Fibroblast of lung (primary cell): ENCODE measurements around the gene TLX1. TPM values are rescaled to one million over a fixed set of nuclear protein-coding genes. Genes with fewer than 3 reads are reported as not detected.
"Not testable (repeated sequence)": the region's sequence is repeated elsewhere in the genome, so short reads cannot be mapped to it uniquely, and the experiment has no call there.

Experiments
- DNase-seq, 2 donors: peaks; one replicate each; pipeline versions ENCODE4 v3.0.0 to v3.0.0-alpha.2; 2010; ENCODE audit warnings: low read depth in 2 of 2
- H2AFZ ChIP-seq: 2 replicates; pipeline ENCODE4 v1.5.1; 2012; ENCODE audit warnings: low read length, control low read depth, inconsistent platforms
- H3K27ac ChIP-seq: 2 replicates; pipeline ENCODE4 v1.5.1; 2011; ENCODE audit warnings: low read length, control low read depth; ENCODE audit not compliant: insufficient read depth
- H3K27me3 ChIP-seq: 2 replicates; pipeline ENCODE4 v1.5.1; 2011; ENCODE audit warnings: mild to moderate bottlenecking, low read length; ENCODE audit not compliant: control insufficient read depth, insufficient read depth
- H3K36me3 ChIP-seq: 2 replicates; pipeline ENCODE4 v1.5.1; 2011; ENCODE audit warnings: low read length; ENCODE audit not compliant: control insufficient read depth, insufficient read depth
- H3K4me1 ChIP-seq: 2 replicates; pipeline ENCODE4 v1.5.1; 2011; ENCODE audit warnings: low read length; ENCODE audit not compliant: control insufficient read depth, insufficient read depth; ENCODE audit errors: extremely low read depth
- H3K4me2 ChIP-seq: 2 replicates; pipeline ENCODE4 v1.5.1; 2011; ENCODE audit warnings: low read length, control low read depth; ENCODE audit not compliant: insufficient read depth; ENCODE audit errors: extremely low read depth
- H3K4me3 ChIP-seq, 4 experiments: fragments of 200-600 bp in 1 of 4; sonication (generic) in 1 of 4; replicated peaks in 1 of 4; 2 replicates each; pipeline ENCODE4 v1.5.1; 2011 to 2016; ENCODE audit warnings: low read length in 4 of 4, low read depth in 3 of 4, mild to moderate bottlenecking in 3 of 4, control low read depth in 2 of 4, inconsistent platforms in 1 of 4, mixed read lengths in 1 of 4; ENCODE audit not compliant: insufficient read depth in 1 of 4; ENCODE audit errors: control extremely low read depth in 1 of 4
- H3K79me2 ChIP-seq: 2 replicates; pipeline ENCODE4 v1.5.1; 2012; ENCODE audit warnings: mild to moderate bottlenecking, low read length, inconsistent platforms; ENCODE audit not compliant: control insufficient read depth, insufficient read depth
- H3K9ac ChIP-seq: 2 replicates; pipeline ENCODE4 v1.5.1; 2011; ENCODE audit warnings: mild to moderate bottlenecking, low read length, control low read depth; ENCODE audit not compliant: insufficient read depth
- H3K9me3 ChIP-seq: 2 replicates; pipeline ENCODE4 v1.5.1; 2012; ENCODE audit warnings: low read depth, low read length; ENCODE audit not compliant: control insufficient read depth, insufficient read depth
- H4K20me1 ChIP-seq: 2 replicates; pipeline ENCODE4 v1.5.1; 2011; ENCODE audit warnings: low read length; ENCODE audit not compliant: control insufficient read depth, insufficient read depth; ENCODE audit errors: extremely low read depth
- EZH2 ChIP-seq: IDR thresholded peaks from 2 replicates; pipeline ENCODE4 v1.5.1; 2012; ENCODE audit warnings: low read length, control low read depth, mild to moderate bottlenecking; ENCODE audit errors: missing control alignments
- polyA plus RNA-seq, 2 donors: library from polyadenylated mRNA; depleted of rRNA in 1 of 2; stranded (reverse) in 1 of 2; unstranded in 1 of 2; fragments of >200 nt; gene quantifications; 2 replicates each; pipeline ENCODE4 v1.2.1, GENCODE V29; 2011 to 2012; ENCODE audit warnings: missing spikeins in 1 of 2
- total RNA-seq: library from RNA; depleted of rRNA; stranded (reverse); fragments of >200 nt; gene quantifications from 2 replicates; pipeline ENCODE4 v1.2.1, GENCODE V29; 2014
- TF ChIP-seq, protein P1 (sequence below), 2 donors: IDR thresholded peaks in 1 of 2; conservative IDR thresholded peaks in 1 of 2; 1 replicate in 1 of 2; 2 replicates in 1 of 2; pipeline ENCODE4 v1.5.1; 2011 to 2012; ENCODE audit warnings: low read length in 2 of 2, control low read depth in 1 of 2, inconsistent platforms in 1 of 2, low read depth in 1 of 2, mild to moderate bottlenecking in 1 of 2

TLX1 gene
- total and polyA plus RNA-seq, 2 donors (not counting 1 experiment from before 2014, with no cell fraction given), result not detected

DNA sequence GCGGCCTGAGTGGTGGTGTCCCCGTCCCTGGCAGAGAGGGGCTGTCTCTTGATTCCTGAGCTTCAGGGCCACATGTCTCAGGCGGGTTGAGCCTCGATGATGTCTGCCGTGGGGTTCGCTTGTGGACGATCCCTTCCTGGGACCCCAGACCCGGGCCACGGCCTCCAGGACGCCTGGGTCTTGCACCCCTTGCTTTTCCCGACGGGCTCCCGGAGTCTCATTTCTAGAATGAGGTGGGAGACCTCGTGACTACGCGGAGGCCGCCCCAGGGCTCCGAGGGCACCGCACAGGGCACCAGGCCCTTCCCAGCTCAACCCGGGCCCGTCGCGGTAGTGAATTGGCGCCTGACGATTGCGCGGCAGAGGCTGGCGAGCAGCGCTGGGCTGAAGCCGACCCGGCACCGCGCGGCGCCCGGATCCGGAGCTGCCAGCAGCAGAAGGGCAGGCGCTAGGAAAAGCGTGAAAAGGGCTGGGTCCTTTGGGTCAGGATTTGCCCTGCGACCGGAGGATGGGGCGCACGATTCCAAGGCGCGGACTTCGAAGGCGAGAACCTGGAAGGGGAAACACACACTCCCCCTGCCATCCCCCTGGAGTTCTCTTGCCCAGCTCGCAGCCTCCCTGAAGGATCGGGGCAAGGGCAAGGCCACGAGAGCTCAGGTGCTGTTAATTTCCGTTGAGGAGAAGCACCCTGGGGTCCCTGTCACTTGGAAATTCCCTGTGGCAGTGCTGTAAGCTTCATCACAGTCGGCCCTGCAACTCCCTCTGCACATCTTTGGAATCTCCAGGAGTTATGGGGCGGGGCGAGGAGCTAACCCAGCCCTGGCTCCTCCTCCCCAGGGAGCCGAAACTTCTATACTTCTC, 15.5 kb downstream of the TLX1 start:
- Histone ChIP-seq H3K9ac (no peak overlapping the region), H3K4me3 (no peak overlapping the region), H3K27ac (no peak overlapping the region), H3K79me2 (no peaks in the 10 kb centered on the region), H3K27me3 (peaks cover 65% of the 10 kb centered on the region), H3K4me2 (no peak overlapping the region), H2AFZ (no peak overlapping the region), H4K20me1 (no peaks in the 10 kb centered on the region), H3K9me3 (no peaks in the 10 kb centered on the region), H3K4me1 (peaks cover 3% of the 10 kb centered on the region), H3K36me3 (no peaks in the 10 kb centered on the region)
- TF ChIP-seq EZH2, result peak; percentile 90
- TF ChIP-seq, protein P1, sequence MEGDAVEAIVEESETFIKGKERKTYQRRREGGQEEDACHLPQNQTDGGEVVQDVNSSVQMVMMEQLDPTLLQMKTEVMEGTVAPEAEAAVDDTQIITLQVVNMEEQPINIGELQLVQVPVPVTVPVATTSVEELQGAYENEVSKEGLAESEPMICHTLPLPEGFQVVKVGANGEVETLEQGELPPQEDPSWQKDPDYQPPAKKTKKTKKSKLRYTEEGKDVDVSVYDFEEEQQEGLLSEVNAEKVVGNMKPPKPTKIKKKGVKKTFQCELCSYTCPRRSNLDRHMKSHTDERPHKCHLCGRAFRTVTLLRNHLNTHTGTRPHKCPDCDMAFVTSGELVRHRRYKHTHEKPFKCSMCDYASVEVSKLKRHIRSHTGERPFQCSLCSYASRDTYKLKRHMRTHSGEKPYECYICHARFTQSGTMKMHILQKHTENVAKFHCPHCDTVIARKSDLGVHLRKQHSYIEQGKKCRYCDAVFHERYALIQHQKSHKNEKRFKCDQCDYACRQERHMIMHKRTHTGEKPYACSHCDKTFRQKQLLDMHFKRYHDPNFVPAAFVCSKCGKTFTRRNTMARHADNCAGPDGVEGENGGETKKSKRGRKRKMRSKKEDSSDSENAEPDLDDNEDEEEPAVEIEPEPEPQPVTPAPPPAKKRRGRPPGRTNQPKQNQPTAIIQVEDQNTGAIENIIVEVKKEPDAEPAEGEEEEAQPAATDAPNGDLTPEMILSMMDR (conservative IDR thresholded peaks at IDR 0.05 in 1 of 2, IDR thresholded peaks at IDR 0.05 in 1 of 2; ENCODE audit: low read depth in 1 of 2, low read length in 2 of 2), result no peak
- no peak for DNase-seq

DNA sequence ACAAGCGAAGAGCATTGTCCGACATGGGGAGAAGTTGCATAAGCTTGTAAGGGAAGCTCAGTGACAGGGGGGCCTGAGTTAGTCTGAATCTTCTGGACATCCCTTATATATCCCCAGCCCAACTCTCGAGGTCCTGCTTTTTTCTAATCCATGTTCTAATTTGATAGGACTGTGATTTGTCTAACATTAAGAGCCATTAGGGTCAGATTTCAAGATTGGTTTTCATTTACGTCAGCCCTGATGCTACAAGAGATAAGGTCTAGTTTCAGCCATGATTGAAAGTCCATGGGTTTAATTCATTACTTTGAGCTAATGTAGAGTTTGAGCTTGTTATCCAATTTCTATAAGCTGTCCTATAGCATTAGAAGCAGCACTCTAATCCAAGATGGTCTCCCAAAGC, 20.3 kb downstream of the TLX1 start:
- H3K4me2 ChIP-seq, result no peak overlapping the region
- H4K20me1 ChIP-seq, result no peaks in the 10 kb centered on the region
- H3K9ac ChIP-seq, result no peak overlapping the region
- no peak overlapping the region for H3K4me3 ChIP-seq
- H3K27me3 ChIP-seq, result peaks cover 48% of the 10 kb centered on the region
- H3K79me2 ChIP-seq, result no peaks in the 10 kb centered on the region
- H2AFZ ChIP-seq, result no peak overlapping the region
- no peak for TF ChIP-seq EZH2
- TF ChIP-seq, protein P1 (conservative IDR thresholded peaks at IDR 0.05 in 1 of 2, IDR thresholded peaks at IDR 0.05 in 1 of 2; ENCODE audit: low read depth in 1 of 2, low read length in 2 of 2), result no peak
- H3K9me3 ChIP-seq, result no peaks in the 10 kb centered on the region
- no peak overlapping the region for H3K27ac ChIP-seq
- H3K4me1 ChIP-seq, result no peaks in the 10 kb centered on the region
- H3K36me3 ChIP-seq, result no peaks in the 10 kb centered on the region
- no peak for DNase-seq

DNA sequence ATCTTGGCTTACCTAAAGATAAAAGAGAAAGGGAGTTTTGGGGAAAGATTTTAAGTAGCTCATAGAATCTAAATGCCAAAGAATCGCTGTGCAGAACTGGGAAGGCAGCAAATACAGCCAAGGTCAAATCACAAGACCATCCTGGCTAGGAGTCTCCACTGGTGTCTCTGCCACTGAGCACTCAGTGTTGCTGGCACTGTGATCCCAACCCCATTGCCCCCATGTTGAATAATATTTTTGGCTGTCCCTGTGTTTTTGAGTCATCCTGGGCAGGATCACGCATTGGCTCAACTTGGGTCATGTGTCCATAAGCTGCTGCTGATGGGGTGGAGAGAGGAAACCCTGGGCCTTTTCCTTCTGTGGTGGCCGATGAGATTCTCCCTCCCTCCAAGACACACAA, 21.2 kb downstream of the TLX1 start:
- Histone ChIP-seq H3K4me2 (no peak overlapping the region), H3K79me2 (no peaks in the 10 kb centered on the region), H2AFZ (no peak overlapping the region), H3K9ac (no peak overlapping the region), H3K4me3 (no peak overlapping the region), H3K36me3 (no peaks in the 10 kb centered on the region), H3K9me3 (no peaks in the 10 kb centered on the region), H4K20me1 (no peaks in the 10 kb centered on the region), H3K27ac (no peak overlapping the region), H3K4me1 (no peaks in the 10 kb centered on the region), H3K27me3 (peaks cover 41% of the 10 kb centered on the region)
- DNase-seq, result no peak
- TF ChIP-seq, protein P1 (conservative IDR thresholded peaks at IDR 0.05 in 1 of 2, IDR thresholded peaks at IDR 0.05 in 1 of 2; ENCODE audit: low read depth in 1 of 2, low read length in 2 of 2), result no peak
- TF ChIP-seq EZH2, result no peak

DNA sequence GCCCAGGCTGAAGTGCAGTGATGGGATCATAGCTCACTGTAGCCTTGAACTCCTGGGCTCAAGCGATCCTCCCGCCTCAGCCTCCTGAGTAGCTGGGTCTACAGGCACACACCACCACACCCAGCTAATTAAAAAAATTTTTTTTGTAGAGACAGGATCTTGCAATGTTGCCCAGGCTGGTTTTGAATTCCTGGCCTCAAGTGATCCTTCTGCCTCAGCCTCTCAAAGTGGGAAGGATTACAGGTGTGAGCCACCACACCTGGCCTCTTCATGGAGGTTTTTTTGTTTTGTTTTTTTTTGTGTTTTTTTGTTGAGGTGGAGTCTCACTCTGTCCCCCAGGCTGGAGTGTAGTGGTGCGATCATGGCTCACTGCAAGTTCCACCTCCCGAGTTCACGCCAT, 23.4 kb downstream of the TLX1 start:
- not testable (repeated sequence) for H3K4me1 ChIP-seq, H3K36me3 ChIP-seq, H3K27ac ChIP-seq, DNase-seq, H4K20me1 ChIP-seq, H3K9ac ChIP-seq, H3K9me3 ChIP-seq, H2AFZ ChIP-seq, H3K4me3 ChIP-seq, H3K79me2 ChIP-seq, H3K4me2 ChIP-seq
- H3K27me3 ChIP-seq, result peaks cover 29% of the 10 kb centered on the region
